NCI-H1417 treated with DMSO at 0.1 percent for 48 hours (cell line): ENCODE results near the gene OTOP1.
"Not testable (repeated sequence)": the region's sequence is repeated elsewhere in the genome, so short reads cannot be mapped to it uniquely, and the experiment has no call there.

Experiments
- DNase-seq: peaks from one replicate; lab custom pipeline; 2025; lab: John Stamatoyannopoulos, UW

Gene OTOP1

GRCh38 chr4:4160956-4161665 lies 65.6 kb downstream of the OTOP1 start:
- DNase-seq: not testable (repeated sequence)

GRCh38 chr4:4145622-4146021 lies 81.1 kb downstream of the OTOP1 start:
- DNase-seq: not testable (repeated sequence)

GRCh38 chr4:4143376-4143775 lies 83.4 kb downstream of the OTOP1 start:
- not testable (repeated sequence) for DNase-seq

DNA sequence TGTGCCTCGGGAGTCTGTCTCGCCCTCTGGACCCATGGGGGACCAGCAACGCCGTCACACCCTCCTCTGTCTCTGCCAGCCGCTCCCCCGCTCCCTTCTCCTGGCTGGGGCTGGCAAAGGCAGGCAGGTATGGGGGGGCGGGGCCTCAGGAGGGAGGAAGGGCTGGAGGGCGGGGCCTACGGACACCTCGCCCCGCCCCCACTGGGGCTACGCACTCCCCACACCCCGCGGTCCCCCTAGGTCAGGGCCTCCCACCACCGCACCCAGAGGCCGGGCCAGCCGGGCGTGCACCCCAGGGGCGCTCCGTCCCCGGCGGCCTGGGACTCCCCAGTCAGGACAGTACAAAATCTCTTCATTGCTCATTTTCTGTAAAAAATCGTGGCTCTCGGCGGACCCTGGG lies 84.0 kb downstream of the OTOP1 start:
- not testable (repeated sequence) for DNase-seq

- not testable (repeated sequence) for DNase-seq
Measured at GRCh38 chr4:4141186-4141585, 85.5 kb downstream of the OTOP1 start.
